ENCODE results near the gene DGAT2L6. TPM values are rescaled to one million over a fixed set of nuclear protein-coding genes. Genes with fewer than 3 reads are reported as not detected.
A peak's percentile ranks its signal among the peaks of the same experiment; 100 is the strongest.

Gene DGAT2L6, protein sequence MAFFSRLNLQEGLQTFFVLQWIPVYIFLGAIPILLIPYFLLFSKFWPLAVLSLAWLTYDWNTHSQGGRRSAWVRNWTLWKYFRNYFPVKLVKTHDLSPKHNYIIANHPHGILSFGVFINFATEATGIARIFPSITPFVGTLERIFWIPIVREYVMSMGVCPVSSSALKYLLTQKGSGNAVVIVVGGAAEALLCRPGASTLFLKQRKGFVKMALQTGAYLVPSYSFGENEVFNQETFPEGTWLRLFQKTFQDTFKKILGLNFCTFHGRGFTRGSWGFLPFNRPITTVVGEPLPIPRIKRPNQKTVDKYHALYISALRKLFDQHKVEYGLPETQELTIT
- total RNA-seq (ENCODE audit: insufficient read depth, low replicate concordance) = 0.96 TPM

DNA sequence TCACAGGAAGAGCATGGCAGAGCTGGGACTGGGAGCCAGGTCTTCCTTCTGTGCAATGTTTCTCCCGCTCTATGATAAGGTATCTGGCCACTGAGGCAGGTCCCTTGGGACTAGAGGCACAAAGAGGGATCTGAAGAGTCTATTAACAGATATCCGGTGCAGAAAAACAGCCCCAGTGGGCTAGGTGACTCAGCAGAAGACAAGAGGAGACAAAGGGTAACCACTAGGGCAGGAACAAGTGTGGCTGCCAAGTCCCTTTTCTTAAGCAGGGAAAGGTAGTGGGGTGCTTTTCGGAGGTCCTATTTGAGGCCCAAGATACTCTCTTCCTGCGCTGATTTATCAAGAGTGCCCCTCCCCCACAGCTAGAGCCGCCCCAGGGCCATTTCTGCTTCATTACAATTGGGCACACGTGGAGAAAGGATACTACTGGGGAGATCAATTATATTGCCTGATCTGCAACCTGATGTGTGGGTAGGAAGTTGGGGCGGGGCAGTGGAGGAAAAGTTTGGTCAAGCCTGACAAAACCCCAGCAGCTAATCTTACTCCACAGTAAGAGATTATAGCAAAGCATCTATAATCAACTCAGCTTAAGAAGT lies at the start of gene DGAT2L6:
TSS of gene DGAT2L6 (plus strand) at position 546 of the 596 bp plus-strand sequence. CDS start 100 bp downstream, outside the sequence.
- no peak for DNase-seq (ENCODE audit: low spot score)

DNA sequence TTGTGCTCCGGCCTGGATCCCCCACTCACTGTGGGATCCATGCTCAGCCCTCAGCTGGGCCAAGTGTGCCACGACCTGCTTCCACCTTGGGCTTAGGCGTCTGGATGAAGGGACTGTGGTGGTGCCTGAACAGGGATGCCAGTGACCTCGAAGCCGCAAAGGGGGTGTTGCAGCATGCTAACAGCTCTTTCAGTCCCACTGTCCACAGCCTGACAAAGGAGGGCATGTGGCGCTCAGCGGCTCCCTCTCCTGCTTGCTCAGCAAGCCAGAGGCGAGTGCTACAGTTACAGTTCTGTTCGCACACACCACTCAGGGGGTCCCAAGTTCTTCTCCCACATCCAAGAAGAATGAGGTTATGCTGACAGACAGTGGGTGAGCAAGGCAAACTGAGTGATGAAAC lies 49.2 kb upstream of the DGAT2L6 start:
- DNase-seq (ENCODE audit: low spot score) = no peak

DNA sequence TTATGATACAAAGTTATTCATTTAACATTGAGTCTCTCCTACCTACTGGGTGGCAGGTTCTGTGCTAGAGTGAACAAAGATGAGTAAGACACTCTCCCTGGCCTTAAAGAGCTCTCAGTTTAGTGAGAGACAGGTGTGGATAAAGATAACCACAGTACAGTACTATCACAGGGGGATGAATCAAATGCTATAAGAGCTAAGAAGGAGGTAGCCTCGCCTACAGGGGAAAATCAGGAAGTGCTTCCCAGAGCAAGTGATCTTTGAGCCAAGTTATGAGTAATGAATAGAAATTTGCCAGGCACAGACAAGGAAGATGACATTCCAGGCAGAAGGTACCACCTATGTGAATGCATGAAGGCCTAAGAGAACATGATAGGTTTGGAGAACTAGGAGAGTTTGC lies 47.5 kb upstream of the DGAT2L6 start:
- no peak for DNase-seq (ENCODE audit: low spot score)

DNA sequence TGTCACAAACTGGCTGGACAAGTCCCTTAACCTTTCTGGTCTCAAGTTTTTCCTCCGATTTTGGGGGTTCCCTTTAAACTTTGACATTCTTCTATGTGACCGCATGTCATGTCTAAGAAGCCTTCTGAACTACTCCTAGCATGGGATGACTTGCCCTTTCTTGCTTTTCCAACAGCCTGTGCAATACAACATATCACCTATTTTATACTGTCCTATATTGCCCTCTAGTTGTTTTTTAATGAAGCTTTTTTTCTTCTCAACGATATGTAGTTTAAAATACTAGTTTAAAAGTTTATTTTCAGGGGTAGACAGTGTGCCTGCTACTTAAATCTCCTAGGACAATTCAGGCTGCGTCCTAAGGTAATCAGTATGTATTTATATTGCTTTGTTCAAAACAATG lies 45.1 kb upstream of the DGAT2L6 start:
- no peak for DNase-seq (ENCODE audit: low spot score)

DNA sequence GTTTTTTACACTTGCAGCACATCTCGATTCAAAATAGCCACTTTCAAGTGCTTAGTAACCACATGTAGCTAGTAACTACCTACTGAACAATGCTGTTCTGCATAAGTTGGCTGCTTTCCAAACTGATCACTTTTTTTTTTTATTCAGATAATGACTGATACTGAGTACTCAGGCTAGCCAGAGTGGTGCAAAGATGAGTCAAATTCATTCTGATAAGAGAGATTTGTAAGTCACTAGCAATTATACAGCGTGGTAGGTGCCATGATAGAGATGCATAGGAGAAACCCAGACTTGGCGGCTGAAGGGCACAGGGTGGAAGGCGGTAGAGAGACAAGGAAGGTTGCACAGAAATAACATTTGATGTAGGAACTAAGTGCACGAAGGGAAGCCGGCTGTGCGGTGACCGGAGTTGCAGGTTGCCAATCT lies 44.4 kb upstream of the DGAT2L6 start:
- no peak for DNase-seq (ENCODE audit: low spot score)

DNA sequence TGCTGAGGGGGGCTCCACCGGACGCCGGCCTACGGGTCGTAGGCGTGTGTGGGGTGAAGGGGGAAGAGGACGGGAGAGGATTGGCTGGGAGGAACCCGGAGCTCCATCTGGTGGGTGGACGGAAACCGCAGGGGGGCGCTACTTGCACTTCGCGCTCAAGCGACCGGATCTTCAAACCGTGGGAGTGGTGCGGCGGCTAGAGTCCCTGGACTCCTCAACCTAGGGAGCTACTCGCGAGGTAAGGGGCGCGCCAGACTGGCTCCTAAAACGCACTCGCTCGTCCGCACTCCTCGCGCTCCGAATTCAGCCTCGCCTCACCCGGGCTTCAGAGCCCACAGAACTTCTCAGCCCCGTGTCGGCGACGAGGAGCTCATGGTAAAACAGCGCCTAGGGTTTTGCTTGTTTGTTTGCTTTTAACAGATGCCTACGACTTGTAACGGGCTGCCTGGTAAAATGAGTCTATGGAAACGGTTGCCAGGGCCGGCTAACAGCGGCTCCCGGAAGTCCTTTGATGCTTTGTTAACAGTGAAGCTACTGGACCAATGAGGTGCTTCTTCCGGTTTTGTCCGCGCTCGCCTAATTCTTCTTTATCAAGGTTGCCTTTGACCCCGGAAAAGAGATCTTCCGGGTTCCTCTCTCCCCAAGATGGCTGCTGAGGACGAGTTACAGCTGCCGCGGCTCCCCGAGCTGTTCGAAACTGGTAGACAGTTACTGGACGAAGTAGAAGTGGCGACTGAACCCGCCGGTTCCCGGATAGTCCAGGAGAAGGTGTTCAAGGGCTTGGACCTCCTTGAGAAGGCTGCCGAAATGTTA lies 43.8 kb upstream of the DGAT2L6 start, which contains the start of gene IGBP1:
TSS of gene IGBP1 (plus strand) at position 145 of the 813 bp plus-strand sequence. CDS start at position 646, 501 bp downstream.
- DNase-seq (ENCODE audit: low spot score) = peak; percentile 93

DNA sequence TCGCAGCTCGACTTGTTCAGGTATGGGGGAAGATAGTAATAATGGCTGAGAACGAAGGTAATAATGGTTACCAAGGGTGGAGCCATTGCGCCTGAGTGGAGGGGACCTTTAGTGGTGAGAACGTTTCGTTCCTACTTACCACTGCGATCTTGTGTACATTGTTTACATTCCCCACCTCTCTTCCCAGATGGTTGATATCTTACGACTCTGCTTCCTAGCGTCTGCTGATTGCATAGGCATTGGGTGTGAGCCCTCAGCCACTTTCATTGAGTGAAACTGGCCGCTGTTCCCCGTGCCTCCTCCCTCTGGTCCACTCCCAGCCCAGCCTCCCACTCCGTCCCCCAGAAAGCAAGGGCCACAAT lies 43.2 kb upstream of the DGAT2L6 start:
- DNase-seq (ENCODE audit: low spot score) = no peak

DNA sequence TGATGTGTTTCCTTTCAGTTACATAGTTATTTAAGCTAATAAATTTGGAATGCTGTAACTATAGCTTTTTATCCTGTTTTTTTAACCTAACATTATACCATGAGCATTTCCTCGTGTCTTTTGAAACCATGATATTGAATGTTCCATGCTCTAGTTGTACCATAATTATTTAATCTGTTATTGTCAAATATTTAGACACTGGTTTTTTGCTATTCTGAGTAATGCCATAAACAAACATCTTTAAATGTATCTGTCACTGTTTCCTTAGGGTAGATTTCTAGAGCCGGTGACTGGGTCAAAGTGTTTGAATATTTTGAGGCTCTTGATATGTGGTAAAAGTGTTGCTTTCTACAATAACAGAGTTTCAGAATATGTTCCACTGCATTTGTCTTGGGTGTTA lies 38.7 kb upstream of the DGAT2L6 start:
- DNase-seq (ENCODE audit: low spot score) = no peak

DNA sequence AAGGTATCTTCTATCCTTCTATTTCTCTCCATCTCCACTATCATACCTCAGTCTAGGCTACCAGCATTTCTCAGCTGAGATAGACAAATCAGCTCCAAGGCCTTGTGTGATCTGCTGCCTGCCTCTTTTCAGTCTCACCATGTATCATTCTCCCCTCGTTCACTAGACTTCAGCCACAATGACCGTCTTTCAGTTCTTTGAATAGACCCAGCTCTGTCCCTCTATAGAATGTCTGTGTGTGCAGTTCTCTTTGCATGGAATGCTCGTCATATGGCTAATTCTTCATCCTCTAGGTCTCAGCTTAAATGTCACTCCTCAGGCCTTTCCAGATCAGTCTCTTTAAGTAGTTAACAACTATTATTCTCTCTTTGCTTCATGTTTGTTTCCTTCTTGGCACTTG lies 37.5 kb upstream of the DGAT2L6 start:
- no peak for DNase-seq (ENCODE audit: low spot score)

DNA sequence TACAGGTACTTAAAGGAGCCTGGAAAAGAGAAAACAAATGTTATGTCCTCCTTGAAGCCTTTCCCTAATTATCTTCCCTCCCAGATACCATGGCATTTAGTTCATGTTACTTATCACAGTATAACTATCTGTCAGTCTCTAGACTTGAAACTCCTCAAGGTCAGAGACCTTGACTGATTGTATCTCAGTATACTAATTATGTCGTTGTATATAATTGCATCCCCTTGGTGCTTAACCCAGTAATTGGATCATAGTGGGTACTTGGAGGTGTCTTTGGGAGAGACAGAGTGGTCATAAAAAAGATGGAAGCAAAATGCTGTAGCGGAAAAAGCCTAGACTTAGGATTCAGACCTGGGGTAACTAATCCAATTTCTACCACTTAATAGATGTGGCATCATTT lies 35.9 kb upstream of the DGAT2L6 start:
- no peak for DNase-seq (ENCODE audit: low spot score)

DNA sequence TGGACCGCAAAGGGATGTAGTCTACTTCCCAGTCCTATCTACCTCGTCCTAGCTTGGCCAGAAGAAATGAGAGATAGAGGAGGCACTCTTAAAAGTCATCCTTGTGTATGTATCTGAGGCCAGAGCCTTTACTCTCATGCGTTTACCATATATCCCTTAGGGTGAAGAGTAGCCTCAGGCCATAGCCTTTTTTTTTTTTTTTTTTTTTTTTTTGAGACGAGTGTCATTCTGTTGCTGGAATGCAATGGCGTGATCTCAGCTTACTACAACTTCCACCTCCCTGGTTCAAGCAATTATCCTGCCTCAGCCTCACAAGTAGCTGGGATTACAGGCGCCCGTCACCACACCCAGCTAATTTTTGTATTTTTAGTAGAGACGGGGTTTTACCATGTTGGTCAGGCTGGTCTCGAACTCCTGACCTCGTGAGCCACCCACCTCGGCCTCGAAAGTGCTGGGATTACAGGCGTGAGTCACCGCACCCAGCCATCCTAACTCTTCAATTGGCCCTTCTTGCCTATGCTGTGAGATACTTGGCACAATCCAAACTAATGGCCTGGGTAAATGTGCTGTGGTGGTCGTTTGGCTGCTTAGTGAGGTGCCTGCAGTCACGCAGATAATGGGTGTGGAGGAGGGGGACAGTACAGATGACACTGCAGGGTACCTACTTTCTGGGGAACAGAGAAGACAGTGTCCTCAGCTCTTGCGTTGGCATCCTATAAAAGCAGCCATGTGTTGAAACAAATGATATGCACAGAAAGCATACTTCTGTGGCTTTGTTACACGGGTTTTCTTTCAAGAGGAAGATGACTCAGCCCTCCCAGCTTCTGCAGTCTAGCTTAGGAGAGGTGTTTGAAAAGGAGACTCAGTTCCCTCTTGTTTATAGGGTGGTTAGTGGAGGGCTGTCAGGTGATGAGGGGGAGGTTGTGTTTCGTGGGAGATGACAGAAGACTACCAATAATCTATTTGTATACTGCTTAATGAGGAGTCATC lies 10.4 kb upstream of the DGAT2L6 start:
- peak; percentile 10 for DNase-seq (ENCODE audit: low spot score)

DNA sequence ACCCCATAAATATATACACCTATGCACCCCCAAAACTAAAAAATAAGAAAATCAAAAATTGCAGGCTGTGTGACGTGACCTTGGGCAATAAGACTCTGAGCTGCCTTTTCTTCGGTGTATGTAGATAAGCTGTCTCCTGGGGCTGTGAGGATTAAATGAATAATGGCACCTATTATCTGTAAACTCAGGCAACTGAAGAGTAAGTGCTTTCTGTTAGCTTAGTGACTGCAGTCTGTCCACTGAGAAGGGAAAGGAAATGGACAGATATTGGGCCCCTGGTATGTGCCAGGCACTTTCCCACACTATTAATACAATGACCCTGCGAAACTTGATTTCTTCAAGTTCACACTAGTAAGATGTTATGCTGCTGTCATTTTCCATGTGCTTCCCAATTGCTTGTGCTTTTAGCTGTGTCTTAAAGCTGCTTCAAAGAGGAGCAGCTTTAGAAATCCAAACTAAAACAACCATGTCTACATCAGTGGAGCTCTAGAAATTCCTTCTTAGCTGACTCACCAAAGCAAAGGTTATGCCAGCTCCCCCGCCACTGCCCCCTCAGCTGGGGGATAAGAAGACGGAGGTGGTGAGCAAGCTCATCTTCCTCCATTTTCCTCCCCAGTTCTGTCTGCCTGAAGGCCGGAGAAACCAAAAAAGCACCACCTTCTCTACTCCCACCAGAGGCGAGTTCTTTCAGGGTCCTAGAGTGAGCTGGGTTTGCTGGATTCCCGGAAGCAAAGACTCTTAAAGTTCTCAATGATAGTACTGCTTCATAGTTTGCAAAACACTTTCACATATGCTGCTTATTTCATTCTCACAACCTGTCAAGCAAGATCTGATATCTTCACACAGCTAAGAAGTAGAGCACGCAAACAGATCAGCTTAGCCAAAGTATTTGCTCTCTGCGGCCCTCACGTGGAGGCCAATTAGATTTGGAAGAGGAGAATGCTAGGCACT lies 8.8 kb upstream of the DGAT2L6 start:
- DNase-seq (ENCODE audit: low spot score) = peak; percentile 73

DNA sequence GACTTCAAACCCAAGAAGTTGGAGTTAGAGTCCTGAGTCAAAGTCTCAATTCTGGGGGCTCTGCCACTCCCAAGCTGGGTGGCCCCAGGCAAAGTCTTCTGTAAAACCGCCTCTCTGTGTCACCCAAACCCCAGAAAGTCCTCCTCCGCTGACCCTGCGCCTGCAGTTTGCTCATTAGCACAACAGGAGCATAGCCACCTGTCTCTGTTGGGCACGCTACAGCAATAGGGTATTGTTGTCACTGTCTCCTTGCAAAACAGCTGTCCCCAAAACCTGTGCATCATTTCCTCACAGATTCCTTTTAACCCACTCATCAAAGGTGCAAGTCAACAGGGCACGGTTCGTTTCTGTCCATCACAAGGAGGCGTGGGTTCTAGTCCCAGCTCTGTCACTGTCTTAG lies 8.0 kb upstream of the DGAT2L6 start:
- DNase-seq (ENCODE audit: low spot score) = no peak

DNA sequence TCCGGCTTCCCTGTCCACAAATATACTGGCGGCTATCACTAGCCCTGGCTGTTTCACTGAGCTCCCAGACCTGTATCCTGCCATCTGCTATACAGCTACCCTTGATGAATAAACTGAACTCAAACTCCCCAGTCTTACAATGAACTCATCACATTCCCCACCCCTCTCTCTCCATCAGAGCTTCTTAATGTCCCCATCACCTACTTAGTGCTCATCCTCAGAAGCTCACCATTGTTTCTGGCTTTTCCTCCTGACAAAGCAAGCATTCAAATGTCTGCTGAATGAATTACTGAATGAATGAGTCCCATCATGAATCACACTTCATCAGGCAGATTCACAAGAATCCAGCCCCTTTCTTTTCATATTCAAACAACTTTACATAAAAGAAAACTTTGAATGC lies 5.7 kb upstream of the DGAT2L6 start:
- no peak for DNase-seq (ENCODE audit: low spot score)

DNA sequence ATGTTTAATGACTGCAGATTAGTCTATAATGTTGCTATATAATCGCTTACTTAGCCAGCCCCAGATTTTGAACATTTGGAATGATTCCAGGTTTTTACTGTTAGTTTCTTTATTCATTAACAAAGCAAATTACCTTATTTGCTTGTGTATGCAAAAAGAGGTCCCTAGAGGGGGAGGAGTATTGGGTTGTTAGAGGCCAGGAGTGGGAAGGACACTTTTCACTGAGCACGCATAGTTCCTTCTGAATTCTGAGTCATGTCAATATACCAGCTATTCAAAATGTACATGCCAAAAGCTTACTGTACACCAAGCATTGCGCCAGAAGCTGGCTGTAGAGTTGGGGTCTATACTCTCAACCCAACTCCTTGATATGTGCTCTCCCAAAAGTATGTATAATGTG lies 5.1 kb upstream of the DGAT2L6 start:
- DNase-seq (ENCODE audit: low spot score) = no peak

DNA sequence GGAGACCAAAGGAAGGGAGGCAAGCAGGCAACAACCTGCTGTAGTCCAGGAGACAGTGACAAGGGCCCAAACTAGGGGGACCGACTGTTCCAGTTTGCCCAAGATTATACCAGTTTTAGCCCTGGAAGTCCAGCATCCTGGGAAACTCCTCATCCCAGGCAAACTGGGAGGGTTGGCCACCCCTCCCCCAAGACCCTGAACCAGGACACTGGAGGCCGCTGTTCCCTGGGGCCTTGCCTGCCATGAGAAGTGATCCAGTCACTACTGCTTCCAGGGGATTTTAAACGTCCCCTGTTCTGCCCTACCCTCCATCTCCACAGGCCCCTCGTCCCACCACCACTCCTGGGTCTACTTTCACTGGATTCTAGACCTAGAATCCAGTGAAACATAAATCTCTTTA lies 4.3 kb upstream of the DGAT2L6 start:
- DNase-seq (ENCODE audit: low spot score) = no peak

DNA sequence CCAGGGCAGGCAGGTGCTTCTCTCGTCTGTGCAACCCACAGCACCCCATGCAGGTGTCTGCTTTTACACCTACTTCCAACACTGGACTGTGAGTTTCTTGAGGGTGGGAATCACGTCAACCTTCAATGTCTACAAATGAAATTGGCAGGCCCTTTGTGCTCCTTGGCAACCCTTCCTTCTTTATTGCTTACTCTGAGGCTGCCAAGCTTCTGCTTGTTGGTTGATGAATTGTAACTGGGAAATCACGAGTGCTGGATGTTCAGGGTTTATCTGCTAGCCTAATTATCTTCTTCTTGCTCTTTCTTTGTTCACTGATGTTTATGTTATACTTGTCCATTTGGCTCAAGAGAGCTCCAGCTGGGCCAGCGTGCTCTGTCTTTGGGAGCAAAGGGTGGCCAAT lies 2.5 kb upstream of the DGAT2L6 start:
- no peak for DNase-seq (ENCODE audit: low spot score)

DNA sequence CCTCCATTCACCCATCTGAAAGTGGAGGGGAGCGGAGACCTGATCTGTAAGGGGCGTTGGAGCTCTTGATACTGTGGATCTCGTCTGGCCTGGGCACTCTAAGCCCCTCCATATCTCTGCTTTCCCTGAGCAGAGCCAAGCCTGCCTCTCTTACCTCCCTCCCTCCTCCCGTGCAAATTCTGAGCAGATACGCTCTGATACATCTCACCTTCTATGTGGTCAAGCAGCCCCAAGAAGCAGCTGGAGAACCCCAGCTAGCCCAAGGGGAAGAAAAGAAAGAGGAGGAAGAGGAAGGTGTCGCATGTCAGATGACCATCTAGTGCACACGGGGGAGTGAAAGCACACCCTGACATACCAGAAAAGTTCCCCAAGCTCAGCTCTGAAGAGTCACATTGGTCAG lies 1.9 kb upstream of the DGAT2L6 start:
- no peak for DNase-seq (ENCODE audit: low spot score)

DNA sequence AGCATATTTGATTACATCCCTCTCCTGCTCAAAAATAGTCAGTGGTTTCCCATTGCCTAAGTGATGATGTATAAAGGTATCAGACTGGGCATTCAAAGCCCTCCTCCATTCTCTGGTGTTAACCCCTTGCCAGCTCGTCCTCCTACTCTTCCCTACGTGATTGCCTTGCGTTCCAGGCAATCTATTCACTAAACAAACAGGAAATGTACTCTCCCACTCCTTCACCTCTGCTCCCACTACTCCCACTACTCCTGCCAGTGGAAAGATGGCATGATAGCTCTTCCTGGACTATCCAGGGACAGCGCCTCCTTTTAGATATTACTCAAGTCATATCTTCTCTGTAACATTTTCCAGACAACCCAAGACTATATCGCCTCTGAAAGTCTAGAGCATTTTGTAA lies 5.8 kb downstream of the DGAT2L6 start:
- no peak for DNase-seq (ENCODE audit: low spot score)

DNA sequence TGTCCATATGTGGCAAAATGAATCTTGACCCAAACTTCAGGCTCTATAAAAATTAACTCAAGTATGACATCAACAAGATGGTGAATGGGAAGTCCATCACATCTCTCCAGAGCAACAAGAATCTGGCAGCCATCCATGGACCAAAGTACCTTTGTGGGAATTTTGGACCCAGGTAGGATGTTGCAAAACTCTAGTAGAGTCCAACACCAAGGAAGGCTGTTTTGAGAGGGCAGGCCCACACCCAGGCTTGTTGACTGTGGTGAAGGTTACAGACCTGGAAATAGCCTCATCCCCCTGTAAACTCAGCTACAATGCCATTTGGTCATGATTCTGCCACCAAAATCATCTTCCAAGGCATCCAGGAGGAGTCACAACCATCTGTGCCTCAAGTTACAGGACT lies 12.9 kb downstream of the DGAT2L6 start:
- no peak for DNase-seq (ENCODE audit: low spot score)
